ENCODE data around the gene ARF6. TPM values are rescaled to one million over a fixed set of nuclear protein-coding genes. Genes with fewer than 3 reads are reported as not detected.
"Not testable (repeated sequence)": the region's sequence is repeated elsewhere in the genome, so short reads cannot be mapped to it uniquely, and the experiment has no call there.

ARF6 gene
- total RNA-seq, 1 donor from 2014 or later = 53.4 TPM

GRCh38 chr14:49900973-49901372 lies 8.1 kb downstream of the ARF6 start:
- Mint-ChIP-seq H3K36me3 (ENCODE audit: unreplicated experiment) (peaks cover 15% of the 10 kb centered on the region), H3K4me1 (ENCODE audit: unreplicated experiment) (peaks cover 30% of the 10 kb centered on the region), H3K9me3 (ENCODE audit: unreplicated experiment) (no peaks in the 10 kb centered on the region), H3K4me3 (ENCODE audit: unreplicated experiment) (no peak overlapping the region), H3K27me3 (ENCODE audit: unreplicated experiment) (no peaks in the 10 kb centered on the region), H3K27ac (ENCODE audit: unreplicated experiment) (no peak overlapping the region)
- TF ChIP-seq, protein P1, sequence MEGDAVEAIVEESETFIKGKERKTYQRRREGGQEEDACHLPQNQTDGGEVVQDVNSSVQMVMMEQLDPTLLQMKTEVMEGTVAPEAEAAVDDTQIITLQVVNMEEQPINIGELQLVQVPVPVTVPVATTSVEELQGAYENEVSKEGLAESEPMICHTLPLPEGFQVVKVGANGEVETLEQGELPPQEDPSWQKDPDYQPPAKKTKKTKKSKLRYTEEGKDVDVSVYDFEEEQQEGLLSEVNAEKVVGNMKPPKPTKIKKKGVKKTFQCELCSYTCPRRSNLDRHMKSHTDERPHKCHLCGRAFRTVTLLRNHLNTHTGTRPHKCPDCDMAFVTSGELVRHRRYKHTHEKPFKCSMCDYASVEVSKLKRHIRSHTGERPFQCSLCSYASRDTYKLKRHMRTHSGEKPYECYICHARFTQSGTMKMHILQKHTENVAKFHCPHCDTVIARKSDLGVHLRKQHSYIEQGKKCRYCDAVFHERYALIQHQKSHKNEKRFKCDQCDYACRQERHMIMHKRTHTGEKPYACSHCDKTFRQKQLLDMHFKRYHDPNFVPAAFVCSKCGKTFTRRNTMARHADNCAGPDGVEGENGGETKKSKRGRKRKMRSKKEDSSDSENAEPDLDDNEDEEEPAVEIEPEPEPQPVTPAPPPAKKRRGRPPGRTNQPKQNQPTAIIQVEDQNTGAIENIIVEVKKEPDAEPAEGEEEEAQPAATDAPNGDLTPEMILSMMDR (IDR thresholded peaks at IDR 0.05) = no peak
- DNase-seq (ENCODE audit: extremely low spot score, unreplicated experiment) = no peak

- not testable (repeated sequence) for H3K36me3 Mint-ChIP-seq (ENCODE audit: unreplicated experiment); DNase-seq (ENCODE audit: extremely low spot score, unreplicated experiment); H3K4me3 Mint-ChIP-seq (ENCODE audit: unreplicated experiment); H3K27ac Mint-ChIP-seq (ENCODE audit: unreplicated experiment); H3K9me3 Mint-ChIP-seq (ENCODE audit: unreplicated experiment); H3K27me3 Mint-ChIP-seq (ENCODE audit: unreplicated experiment)
- peaks cover 26% of the 10 kb centered on the region for H3K4me1 Mint-ChIP-seq (ENCODE audit: unreplicated experiment)
Observed at GRCh38 chr14:49902679-49903246, 9.9 kb downstream of the ARF6 start.

DNA sequence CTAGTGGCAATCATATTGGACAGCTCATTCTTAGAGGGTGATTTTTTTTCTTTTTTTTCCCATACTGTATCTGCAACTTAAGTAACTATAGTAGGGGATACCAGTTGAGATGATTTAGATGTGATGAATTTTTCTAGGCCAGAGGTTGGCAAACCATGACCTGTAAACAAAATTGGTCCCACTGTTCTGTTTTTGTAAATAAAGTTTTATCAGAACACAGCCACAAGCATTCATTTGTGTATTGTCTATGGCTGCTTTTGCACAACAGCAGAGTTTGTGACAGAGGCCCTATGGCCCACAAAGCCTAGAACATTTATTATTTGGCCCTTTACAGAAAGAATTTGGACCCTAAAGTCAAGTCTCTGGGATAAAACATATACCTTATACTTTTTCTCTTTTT lies 11.4 kb downstream of the ARF6 start:
- H3K27me3 Mint-ChIP-seq (ENCODE audit: unreplicated experiment) = no peaks in the 10 kb centered on the region

DNA sequence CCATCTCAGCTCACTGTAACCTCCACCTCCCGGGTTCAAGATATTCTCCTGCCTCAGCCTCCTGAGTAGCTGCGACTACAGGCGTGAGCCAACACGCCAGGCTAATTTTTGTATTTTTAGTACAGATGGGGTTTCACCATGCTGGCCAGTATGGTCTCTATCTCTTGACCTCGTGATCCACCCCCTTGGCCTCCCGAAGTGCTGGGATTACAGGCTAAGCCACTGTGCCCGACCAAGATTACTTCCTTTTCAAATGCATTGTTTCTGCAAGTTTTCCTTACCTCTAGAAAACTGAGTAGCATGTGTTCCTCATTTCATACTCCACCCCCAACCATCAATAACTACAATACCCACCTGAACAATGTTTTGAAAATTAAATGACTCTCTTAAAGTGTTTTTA lies 13.1 kb downstream of the ARF6 start:
- DNase-seq (ENCODE audit: extremely low spot score, unreplicated experiment) = no peak
- Mint-ChIP-seq H3K4me3 (ENCODE audit: unreplicated experiment) (no peak overlapping the region), H3K27me3 (ENCODE audit: unreplicated experiment) (no peaks in the 10 kb centered on the region), H3K27ac (ENCODE audit: unreplicated experiment) (no peak overlapping the region), H3K4me1 (ENCODE audit: unreplicated experiment) (peaks cover 22% of the 10 kb centered on the region), H3K36me3 (ENCODE audit: unreplicated experiment) (no peaks in the 10 kb centered on the region), H3K9me3 (ENCODE audit: unreplicated experiment) (no peaks in the 10 kb centered on the region)
- TF ChIP-seq, protein P1 (IDR thresholded peaks at IDR 0.05) = no peak

More for the DNA sequence above, 11.4 kb downstream of the ARF6 start:
- no peaks in the 10 kb centered on the region for H3K9me3 Mint-ChIP-seq (ENCODE audit: unreplicated experiment)
- H3K36me3 Mint-ChIP-seq (ENCODE audit: unreplicated experiment) = no peaks in the 10 kb centered on the region
- TF ChIP-seq, protein P1 (IDR thresholded peaks at IDR 0.05) = no peak
- H3K4me1 Mint-ChIP-seq (ENCODE audit: unreplicated experiment) = peaks cover 21% of the 10 kb centered on the region
- no peak overlapping the region for H3K27ac Mint-ChIP-seq (ENCODE audit: unreplicated experiment)
- no peak for DNase-seq (ENCODE audit: extremely low spot score, unreplicated experiment)
- no peak overlapping the region for H3K4me3 Mint-ChIP-seq (ENCODE audit: unreplicated experiment)

DNA sequence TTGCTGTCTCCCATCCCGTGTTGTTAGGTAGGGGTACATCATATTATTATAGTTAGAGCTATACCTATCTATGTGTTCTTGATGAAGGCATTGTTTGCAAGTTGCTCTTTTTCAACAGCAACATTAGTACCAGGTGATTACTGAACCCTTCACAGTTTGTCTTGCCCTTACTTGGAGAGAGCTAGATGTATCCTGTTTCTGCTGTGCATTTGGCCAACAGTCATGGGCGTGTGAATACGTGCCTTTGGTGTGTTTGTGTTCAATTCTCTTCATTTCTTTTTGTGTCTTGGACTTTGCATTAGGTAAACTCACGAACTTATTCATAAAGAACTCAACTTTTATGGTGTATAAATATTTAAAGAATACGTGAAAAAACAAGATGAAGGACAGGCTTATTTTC lies 14.3 kb downstream of the ARF6 start:
- Mint-ChIP-seq H3K9me3 (ENCODE audit: unreplicated experiment) (no peaks in the 10 kb centered on the region), H3K4me1 (ENCODE audit: unreplicated experiment) (peaks cover 32% of the 10 kb centered on the region), H3K27ac (ENCODE audit: unreplicated experiment) (peak overlapping the region; percentile 88), H3K27me3 (ENCODE audit: unreplicated experiment) (no peaks in the 10 kb centered on the region), H3K36me3 (ENCODE audit: unreplicated experiment) (no peaks in the 10 kb centered on the region), H3K4me3 (ENCODE audit: unreplicated experiment) (no peak overlapping the region)
- TF ChIP-seq, protein P1 (IDR thresholded peaks at IDR 0.05) = no peak
- DNase-seq (ENCODE audit: extremely low spot score, unreplicated experiment) = no peak

- TF ChIP-seq, protein P1 (IDR thresholded peaks at IDR 0.05) = no peak
- no peaks in the 10 kb centered on the region for H3K9me3 Mint-ChIP-seq (ENCODE audit: unreplicated experiment)
- peaks cover 34% of the 10 kb centered on the region for H3K4me1 Mint-ChIP-seq (ENCODE audit: unreplicated experiment)
- no peak overlapping the region for H3K4me3 Mint-ChIP-seq (ENCODE audit: unreplicated experiment)
- no peak for DNase-seq (ENCODE audit: extremely low spot score, unreplicated experiment)
- H3K36me3 Mint-ChIP-seq (ENCODE audit: unreplicated experiment) = no peaks in the 10 kb centered on the region
- H3K27me3 Mint-ChIP-seq (ENCODE audit: unreplicated experiment) = no peaks in the 10 kb centered on the region
- peak overlapping the region; percentile 88 for H3K27ac Mint-ChIP-seq (ENCODE audit: unreplicated experiment)
Observed at GRCh38 chr14:49908433-49908782, 15.5 kb downstream of the ARF6 start.

Data from osteocyte (in vitro differentiated cells).